ENCODE measurements around the gene PXN. TPM values are rescaled to one million over a fixed set of nuclear protein-coding genes. Genes with fewer than 3 reads are reported as not detected.
"Not testable (repeated sequence)": the region's sequence is repeated elsewhere in the genome, so short reads cannot be mapped to it uniquely, and the experiment has no call there.

Gene PXN
- total RNA-seq, 1 donor from 2014 or later, result 11.6 TPM

DNA sequence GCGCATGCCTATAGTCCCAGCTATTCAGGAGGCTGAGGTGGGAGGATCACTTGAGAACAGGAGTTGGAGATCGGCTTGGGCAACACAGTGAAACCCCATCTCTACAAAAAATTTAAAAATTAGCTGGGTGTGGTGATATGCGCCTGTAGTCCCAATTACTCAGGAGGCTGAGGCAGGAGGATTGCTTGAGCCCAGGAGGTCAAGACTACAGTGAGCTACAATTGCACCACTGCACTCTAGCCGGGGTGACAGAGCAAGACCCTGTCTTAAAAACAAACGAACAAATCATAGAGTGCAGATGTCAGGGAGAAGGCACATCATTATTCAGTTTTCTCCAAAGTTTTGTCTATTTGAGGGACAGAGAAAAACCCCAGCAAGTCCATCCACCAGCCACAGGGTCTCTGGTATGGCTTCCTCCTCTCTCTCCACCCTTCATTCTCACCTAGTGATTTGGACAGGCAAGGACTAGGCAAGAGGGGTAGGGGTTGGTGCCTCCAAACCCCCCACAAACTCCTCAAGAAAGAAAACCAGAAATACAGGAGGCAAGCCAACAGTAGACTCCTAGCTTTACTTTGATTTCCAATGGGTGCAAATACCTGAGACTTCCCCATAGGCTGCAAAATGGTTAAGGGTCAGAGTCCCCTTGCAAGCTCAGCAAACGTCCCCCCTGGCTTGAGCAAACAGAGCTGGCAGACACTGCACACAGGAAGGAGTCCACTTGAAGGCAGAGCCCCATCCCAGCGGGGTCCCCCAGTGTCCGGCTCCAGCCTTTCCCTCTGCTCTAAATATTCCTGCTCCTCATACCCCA, 38.1 kb downstream of the PXN start:
- DNase-seq (ENCODE audit: low spot score), result no peak

DNA sequence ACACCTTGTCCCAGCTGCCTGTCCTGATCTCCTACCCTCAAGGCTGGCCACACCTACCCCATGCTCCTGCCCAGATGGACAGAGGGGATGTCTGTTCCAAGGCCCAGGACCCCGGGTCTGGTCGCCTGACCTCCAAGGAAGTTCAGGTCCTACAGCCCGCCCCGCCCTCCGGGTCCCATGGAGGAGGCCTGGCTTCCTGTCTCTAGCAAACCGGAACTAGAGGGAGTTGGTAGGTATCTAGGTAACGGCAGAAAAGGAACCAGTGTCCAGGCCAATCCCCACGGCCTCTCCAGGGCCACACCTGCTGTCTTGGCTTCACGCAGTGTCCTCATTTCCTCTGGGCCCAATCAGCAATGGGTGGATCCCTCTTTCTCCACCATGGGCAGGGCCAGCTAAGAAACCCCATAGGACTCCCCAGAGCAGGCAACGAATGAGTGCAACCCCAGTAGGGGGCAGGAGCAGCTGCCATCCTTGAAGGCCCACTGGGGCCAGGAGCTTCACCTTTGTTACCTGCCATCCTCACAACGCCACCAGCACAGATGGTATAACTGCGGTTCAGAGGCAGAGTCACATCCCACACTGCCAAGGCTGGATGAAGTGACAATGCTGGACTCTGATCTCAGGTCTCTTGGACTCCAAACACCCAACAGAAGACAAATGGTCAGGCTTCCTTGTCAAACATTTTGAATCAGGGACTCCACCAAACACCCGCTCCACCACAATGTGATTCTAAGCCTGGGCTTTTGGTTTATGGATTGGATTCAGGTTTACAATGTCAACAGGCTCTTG, 39.5 kb downstream of the PXN start:
- no peak for DNase-seq (ENCODE audit: low spot score)

DNA sequence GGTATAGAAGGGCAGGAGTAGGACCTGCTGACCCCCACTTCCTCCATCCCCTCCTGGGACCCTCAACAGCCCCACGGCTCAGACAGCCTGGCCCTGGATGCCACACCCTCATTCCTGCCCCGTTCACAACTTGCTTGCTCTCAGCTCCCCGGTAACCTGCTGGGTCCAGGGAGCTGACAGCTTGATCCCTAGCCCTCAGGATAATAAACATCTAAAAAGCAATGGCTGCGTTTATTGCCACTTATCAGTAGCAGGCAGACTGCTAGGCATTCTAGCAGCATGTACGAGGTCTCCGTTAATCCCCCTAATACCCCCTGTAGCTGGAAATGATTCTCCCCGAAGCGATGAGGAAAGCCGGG, 40.4 kb downstream of the PXN start:
- no peak for DNase-seq (ENCODE audit: low spot score)

DNA sequence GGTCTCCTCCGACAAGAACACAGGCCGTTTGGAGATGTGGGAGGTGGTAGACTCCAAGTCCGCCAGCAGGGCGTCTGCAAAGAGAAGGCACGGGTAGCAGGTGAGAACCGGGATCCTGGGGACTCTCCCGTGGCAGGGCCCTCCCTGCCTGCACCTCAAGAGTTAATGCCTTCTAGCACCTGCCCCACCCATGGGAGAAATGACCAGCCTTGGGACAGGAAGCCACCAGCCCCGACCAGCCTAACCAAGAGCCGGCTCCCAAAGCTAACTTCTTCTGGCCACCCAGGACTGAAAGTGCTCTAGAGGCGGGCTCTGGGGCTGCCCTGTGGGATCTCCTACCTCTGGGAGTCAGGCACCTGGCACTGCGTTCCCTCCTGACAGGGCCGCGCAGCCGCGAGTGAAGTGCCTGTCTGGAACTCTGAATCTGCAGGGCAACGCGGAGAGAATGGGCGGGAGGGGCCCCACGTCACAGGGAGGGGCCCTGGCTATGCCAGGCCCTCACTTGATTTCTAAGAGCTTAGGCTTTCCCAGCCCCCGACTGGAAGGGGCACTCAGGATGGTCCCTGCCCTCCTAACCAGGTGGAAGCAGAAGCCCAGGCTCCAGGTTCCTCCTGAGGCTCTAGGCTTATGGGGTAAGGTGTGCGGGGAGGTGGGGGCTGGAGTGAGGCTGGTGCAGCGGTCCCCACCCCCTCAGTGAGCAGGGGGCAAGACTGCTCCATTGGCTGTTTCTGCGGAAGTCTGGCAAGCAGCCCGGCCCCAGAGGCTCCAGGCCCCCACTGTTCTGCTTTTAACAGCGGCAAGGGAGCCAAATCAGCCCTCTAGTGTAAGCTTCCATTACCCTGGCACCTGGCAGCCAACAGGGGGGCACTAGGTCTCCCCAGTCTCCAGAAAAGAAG, 41.0 kb downstream of the PXN start:
- no peak for DNase-seq (ENCODE audit: low spot score)

DNA sequence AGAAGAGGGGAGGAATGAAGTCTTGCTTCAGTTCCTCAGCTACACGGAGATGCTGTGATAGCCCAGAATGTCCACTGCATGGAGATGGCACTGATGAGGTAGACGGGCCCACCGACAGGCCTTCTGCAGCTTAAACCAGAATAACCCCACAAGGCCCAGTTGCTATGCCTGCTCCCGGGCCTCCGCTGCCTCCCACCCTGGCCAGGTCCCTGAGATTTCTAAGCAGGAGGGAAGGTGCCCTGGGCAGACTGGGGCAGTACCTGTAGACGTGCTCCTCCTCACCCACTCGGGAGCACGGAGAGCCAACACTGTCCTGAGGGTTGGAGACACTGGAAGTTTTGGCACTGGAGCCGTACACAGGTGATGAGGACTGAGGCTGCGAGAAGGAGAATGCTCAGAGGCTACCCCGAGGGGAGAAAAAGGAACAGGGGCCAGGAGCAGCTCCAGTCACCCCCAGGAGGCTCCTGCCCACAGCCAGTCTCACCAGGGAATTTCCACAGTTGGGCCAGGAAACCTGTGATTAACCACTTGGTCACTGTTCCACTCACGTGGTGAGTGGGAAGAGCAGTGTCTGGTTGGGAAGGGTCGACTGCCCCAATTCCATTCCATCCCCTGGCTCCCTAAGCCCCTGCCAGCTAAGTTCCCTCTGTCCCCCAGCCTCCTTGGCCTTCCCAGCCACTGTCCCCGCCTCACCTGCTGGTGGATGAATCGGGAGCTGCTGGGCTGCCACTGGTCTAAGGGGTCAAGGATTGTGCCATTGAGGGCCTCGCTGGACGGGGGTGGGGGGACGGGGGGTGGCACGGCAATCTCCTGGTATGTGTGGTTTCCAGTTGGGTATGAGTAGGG, 41.8 kb downstream of the PXN start:
- DNase-seq (ENCODE audit: low spot score), result no peak

DNA sequence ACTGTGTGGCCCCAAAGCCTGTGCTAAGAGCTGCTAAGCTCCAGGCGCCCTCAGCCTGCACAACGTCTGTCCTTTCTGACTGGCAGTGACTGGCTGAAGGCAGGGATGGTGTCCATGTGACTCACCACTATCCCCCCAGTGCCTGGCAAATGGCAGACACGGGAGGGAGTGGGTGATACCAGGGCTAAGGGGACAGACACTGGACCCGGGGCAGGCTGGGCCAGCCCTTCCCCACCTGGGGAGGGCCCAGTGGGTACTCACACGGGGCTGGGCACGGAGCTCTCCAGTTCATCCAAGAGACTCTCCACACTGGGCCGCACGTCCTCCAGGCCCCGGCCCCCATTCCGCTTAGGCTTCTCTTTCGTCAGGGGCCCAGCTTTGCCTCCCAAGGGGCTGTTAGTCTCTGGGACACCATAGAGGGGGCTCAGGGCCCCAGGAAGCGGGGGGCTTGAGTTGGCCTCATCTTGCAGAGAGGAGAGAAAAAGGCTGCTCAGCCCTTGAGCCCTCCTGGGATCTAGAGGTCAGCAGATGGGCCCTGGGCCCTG, 43.2 kb downstream of the PXN start:
- DNase-seq (ENCODE audit: low spot score), result no peak

DNA sequence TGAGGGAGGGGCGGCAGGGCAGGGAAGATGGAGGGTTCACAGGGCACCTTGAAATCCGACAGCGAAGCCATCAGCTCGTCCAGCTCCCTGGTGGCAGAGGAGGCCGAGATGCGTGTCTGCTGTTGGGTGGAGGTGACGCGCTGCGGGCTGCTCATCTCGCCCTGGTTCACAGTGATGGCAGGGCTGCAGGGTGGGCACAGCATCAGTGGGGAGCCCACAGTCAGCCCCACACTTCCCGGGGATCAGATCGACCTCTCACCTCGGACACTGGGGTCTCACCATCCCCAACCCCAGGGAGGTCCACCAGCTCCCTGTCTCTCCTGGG, 44.0 kb downstream of the PXN start:
- no peak for DNase-seq (ENCODE audit: low spot score)

DNA sequence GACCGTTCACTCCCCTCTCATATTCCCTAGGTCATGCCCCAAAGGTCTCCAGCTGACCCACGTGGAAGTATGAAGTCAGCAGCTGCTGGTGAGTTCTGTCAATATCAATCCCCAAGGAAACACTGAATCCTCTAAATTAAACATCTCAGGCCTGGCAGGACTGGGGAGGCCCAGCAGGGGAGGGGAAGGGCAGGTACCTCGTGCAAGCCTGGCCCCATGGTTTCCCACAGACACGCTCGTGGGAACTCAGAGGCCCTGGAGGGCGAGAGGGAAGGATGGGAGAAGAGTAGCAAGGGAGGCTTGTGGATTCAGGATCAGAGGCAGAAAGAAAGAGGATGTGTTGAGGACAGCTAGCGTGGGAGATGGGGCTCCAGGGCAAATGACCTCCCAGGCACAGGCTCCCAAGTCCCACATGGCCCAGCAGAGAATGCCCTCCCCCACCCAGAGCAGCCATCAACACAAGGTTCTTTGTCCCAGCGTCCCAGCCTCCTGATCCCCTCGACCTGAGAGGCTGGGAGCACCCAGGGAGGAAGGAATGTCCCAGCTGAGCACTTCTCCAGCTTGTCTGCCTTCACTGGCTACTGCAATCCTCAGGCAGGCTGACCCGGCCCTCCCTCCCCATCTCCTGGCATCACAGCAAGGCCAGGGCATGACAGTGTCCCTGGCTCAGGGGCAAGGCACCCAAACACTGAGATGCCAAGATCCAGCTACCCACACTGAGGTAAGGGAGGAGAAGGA, 44.5 kb downstream of the PXN start:
- DNase-seq (ENCODE audit: low spot score), result no peak

DNA sequence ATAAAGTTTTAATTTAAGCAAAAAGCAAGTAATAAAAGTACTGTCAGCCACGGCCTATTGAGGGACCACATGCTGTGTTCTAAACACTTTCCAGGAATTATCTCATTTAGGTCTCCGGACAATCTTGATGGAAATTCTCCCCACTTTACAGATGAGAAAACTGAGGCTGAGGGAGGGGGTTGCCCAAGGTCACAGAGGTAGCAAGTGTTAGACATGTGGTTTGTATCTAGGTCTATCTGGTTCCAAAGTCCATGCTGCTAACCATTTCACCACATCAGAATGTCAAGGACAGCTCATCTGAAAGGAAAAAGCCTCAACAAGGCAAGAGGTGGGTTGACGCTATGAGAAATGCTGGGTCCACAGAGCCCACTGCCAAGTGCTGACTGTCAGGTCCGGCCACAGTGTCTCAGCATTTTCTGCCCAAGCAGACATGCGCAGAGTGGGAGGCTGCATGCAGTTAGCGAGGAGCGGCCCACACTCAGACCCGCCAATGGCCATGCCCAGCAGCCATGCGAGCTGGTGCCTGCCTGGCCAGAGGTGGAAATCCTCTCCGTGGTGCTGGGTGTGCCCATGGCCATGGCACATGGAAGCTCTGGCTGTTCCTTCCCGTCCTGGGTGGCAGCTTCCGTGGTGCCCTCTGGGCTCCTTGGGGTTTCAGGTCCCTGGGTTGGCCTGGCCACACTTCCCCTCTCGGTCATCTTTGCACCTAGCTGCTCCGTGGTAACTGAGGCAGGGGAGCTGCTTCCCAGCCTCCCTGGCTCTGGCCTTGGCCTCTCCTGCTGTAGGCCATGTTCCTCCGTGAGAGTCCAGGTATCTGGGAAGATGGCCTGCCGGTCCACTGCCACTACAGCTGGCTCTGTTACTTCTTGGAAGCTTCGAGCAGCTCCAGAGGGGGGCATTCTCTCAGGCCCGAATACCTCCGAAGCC, 46.6 kb downstream of the PXN start:
- DNase-seq (ENCODE audit: low spot score), result no peak

DNA sequence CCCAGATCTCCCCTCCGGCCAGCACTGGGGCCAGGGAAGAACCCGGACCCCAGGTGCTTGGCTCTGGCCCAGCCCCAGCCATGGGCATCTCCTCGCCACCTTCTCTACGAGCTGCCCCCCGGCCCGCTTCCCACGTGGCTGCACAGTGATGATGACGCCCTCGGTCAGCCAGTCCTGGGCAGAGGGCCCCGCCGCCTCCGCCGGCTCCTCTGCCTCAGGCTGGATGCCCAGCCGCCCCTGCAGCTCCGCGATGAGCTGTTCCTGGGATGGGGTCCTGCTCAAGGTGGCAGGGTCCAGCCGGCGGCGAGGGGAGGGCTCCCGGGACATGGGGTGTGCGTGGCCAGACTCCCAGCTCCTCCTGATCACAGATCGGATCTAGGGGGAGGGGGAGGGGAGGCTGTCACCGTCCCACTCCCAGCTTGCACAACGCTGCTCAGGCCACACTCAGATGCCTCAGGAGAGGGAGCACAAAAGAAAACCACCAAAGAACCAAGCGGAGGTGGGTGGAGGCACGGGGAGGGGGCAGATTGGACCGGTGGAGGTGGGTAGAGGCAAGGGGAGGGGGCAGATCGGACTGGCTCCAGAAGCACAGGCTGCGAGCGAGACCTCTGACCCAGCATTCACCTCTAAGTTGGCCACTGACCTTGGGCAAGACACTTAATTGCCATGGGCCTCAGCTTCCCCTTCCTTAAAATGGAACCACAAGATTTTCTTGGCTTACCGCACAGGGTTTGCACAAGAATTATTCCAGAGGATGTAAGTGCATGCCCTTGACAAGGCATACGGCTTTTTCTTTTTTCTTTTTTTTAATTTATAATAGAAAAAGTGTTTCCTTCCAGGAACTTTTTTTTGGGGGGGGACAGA, 48.6 kb downstream of the PXN start:
- DNase-seq (ENCODE audit: low spot score), result no peak

DNA sequence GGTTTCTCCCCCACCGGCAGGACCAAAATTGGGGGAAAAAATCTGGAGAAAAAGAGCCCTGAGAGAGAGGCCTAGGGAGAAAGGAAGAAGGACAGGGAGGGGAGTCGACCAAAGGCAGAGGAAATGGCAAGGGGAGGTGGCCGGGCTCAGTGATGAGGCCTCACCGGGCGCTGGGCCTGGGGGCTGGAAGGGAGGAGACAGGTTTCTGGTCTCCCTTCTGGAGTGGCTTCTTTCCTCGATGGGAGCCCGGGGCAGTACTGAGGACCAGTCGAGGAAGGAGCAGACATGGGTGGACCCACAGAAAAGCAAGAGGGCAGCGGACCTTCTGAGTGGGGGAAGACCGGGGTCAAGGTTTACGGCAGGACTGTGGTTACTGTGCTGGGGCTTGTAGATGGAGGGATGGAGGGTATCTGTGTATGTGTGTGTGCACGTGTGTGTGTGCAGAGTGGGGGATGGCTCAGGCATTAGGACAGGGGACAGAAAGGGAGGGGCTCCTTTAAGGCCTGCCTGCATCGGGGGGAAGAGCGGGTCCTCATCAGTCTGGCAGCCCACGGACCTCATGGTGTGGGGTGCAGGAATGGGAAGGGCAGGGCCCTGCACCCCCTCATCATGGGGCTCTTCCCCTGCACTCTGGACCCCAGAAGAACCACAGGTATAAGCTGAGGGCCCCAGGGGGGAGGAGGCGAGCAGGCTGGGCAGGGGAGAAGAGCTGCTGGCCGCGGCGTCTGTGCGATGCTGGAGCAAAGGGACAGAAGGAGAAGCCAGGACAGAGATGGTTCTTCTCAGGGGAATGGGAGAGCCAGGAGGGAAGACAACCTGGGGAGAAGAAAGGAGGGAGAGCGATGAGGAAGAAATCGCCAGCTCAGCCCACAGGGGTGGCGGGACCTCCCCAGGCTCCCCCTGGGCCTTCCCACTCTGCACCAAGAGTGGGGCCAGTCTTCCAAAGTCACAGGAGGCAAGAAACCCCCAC, 49.5 kb downstream of the PXN start:
- no peak for DNase-seq (ENCODE audit: low spot score)

DNA sequence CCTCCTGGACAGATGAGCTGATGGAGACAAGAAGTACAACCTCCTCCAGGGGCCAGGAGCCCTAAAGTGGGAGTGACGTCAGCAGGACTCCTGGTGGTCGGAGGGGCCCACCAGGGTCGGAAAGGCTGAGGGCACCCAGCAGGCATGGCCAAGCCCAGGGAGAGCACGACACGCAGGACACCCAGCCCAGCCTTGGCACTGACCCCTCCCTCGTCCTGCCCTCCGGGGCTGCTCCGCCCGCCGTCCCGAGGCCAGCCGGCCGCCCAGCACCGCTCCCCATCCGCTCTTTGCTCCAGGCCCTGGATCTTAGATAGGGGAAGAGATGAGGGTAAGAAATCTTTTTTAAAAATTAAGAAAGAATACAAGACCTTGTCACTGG, 50.2 kb downstream of the PXN start:
- no peak for DNase-seq (ENCODE audit: low spot score)

DNA sequence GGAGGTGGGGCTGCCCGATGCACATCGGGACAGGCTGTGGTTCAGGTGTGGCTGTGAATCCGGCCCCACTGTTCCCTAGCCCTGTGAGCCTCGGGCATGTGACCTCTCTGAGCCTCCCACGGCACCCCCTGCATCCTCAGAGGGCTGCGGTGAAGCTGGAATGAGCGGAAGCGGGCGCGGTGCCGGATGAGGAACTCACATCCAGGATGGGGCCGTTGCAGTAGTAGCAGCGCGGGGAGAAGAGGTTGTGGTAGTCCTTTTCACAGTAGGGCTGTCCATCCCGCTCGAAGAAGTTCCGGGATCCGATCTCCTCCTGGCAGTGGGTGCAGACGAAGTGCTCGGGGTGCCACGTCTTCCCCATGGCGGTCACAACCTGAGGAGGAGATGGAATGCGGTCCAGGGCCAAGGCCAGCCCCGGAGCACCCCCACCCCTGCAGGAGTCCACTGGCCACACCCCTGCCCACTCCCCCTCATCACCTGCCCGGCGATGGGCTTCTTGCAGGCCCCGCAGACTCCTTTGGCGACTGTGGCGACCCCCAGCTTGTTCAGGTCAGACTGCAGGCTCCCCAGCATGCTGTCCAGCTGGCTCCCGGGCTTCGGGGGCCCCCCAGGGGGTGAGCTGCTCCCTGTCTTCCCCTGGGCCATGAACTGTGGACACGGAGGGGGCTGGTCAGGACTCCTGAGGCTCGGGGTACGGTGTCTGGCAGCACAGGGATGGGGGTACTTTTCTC, 50.7 kb downstream of the PXN start:
- DNase-seq (ENCODE audit: low spot score), result no peak

DNA sequence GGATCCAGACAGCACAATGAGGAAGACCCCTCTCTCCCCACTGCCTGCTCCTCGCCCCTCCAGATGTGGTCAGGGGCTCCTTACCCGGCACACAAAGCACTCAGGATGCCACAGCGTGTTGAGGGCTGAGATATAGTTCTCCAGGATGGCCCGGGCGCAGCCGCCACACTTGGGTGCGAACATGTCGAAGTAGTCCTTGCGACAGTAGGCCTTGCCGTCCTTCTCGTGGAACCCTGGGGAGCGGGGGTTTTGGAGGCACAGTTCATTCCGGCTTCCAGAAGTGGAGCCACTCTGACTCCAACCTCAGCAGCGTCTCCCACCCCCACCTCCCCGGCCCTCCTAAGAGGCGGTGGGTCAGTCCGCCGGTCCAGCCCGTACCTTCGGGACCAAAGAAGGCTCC, 51.8 kb downstream of the PXN start:
- DNase-seq (ENCODE audit: low spot score), result no peak

DNA sequence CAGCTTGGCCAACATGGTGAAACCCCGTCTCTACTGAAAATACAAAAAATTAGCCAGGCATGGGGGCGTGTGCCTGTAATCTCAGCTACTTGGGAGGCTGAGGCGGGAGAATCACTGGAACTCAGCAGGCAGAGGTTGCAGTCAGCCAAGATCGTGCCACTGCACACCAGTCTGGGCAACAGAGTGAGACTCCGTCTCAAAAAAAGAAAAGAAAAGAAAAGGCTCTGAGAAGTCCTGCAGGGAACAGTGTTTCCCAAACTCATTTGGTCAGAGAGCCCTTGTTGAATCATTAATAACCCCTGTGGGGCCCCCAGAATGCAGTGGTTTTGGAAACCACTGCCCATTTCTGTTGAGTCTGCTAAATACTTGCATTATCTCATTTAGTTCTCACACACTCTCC, 52.3 kb downstream of the PXN start:
- DNase-seq (ENCODE audit: low spot score), result not testable (repeated sequence)

DNA sequence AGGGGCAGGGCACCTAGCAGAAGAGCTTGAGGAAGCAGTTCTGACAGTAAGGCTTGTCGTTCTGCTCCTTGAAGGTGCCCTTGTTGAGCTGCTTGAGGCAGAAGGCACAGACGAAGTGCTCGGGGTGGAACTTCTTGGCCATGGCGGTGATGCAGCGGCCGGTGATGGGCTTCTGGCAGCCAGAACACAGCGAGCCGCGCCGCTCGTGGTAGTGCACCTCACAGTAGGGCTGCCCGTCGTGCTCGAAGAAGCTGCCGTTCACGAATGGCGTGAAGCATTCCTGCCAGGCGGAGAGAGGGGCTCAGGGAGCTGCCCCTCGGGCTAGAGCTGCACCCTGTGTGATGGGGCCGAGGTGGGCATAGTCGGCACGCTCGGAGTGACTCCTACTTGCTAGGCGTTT, 53.2 kb downstream of the PXN start:
- no peak for DNase-seq (ENCODE audit: low spot score)

All from umbilical cord (tissue), 2 donors.